Suprapubic skin (tissue), 4 donors: Measurements from ENCODE around the gene RNF31. TPM values are rescaled to one million over a fixed set of nuclear protein-coding genes. Genes with fewer than 3 reads are reported as not detected.

Experiments
- DNase-seq, 2 donors: peaks; one replicate each; pipeline ENCODE4 v3.0.0-alpha.2; 2019; ENCODE audit warnings: low spot score in 2 of 2
- H3K27ac ChIP-seq: fragments of 200-600 bp; sonication (generic); one replicate; pipeline ENCODE4 v1.5.1; 2019
- H3K27me3 ChIP-seq: fragments of 200-600 bp; sonication (generic); one replicate; pipeline ENCODE4 v1.5.1; 2019
- H3K36me3 ChIP-seq: fragments of 200-600 bp; sonication (generic); one replicate; pipeline ENCODE4 v1.5.1; 2019
- H3K4me1 ChIP-seq: fragments of 200-600 bp; sonication (generic); one replicate; pipeline ENCODE4 v1.5.1; 2019
- H3K4me3 ChIP-seq: fragments of 200-600 bp; sonication (generic); one replicate; pipeline ENCODE4 v1.5.1; 2019; ENCODE audit warnings: mild to moderate bottlenecking
- H3K9me3 ChIP-seq: fragments of 200-600 bp; sonication (generic); one replicate; pipeline ENCODE4 v1.5.1; 2019
- EP300 ChIP-seq: sonication (generic); formaldehyde crosslinking; IDR thresholded peaks from one replicate; pipeline ENCODE4 v1.6.1; 2017; ENCODE audit warnings: antibody characterized with exemption
- POLR2A ChIP-seq, 2 donors: fragments of 450-650 bp; IDR thresholded peaks; one replicate each; pipeline ENCODE4 v1.6.1; 2017; ENCODE audit warnings: antibody characterized with exemption in 2 of 2, mild to moderate bottlenecking in 2 of 2, moderate library complexity in 2 of 2
- POLR2AphosphoS5 ChIP-seq, 3 donors: sonication (generic); formaldehyde crosslinking; IDR thresholded peaks; one replicate each; pipeline ENCODE4 v1.6.1; 2017; ENCODE audit warnings: antibody characterized with exemption in 3 of 3
- WGBS: methylation state at CpG from one replicate; pipeline ENCODE4 v1.1.5; 2018; 5-methylcytosine and 5-hydroxymethylcytosine counted together
- total RNA-seq, 4 donors: library from RNA; depleted of rRNA; stranded (reverse); fragments of >200 nt; gene quantifications; one replicate each; pipeline ENCODE4 v1.1.0, GENCODE V29; 2016
- TF ChIP-seq, protein P1 (sequence below), 2 donors: fragments of 200-600 bp in 1 of 2; fragments of 450-650 bp in 1 of 2; sonication (generic) in 1 of 2; IDR thresholded peaks; one replicate each; pipeline ENCODE4 v1.5.1; 2016 to 2019; ENCODE audit warnings: antibody characterized with exemption in 2 of 2, mild to moderate bottlenecking in 1 of 2, moderate library complexity in 1 of 2

Gene RNF31
- total RNA-seq, 4 donors from 2014 or later, result 62.3 to 97.2 (median 70.6) TPM

DNA sequence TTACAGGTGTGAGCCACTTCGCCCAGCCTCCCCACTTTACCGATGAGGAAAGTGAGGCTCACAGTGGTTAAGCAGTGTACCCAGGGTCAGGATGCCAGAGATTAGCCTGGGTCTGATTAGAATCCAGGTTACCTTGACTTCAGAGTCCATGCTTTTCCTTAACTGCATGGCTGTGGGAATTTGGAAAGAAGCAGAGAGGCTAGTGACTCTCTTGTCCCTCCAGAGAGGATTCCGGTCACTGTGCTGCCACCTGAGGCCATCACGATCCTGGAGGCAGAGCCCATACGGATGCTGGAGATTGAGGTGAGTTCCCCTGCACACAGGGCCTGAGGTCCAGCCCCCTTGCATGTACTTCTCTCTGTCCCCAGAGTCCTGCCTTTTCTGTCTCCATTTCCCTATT is 29.3 kb downstream of the RNF31 start:
- H3K27ac ChIP-seq, result no peak overlapping the region
- H3K4me3 ChIP-seq, result no peak overlapping the region
- 100% methylated on average over 3 of the region's 5 CpGs for WGBS
- H3K9me3 ChIP-seq, result no peaks in the 10 kb centered on the region
- H3K36me3 ChIP-seq, result peaks cover 51% of the 10 kb centered on the region
- peaks cover 6% of the 10 kb centered on the region for H3K4me1 ChIP-seq
- peak in 1 of 2 donors; percentile 46 for DNase-seq
- no peaks in the 10 kb centered on the region for H3K27me3 ChIP-seq
- TF ChIP-seq EP300, result no peak
- TF ChIP-seq, protein P1, sequence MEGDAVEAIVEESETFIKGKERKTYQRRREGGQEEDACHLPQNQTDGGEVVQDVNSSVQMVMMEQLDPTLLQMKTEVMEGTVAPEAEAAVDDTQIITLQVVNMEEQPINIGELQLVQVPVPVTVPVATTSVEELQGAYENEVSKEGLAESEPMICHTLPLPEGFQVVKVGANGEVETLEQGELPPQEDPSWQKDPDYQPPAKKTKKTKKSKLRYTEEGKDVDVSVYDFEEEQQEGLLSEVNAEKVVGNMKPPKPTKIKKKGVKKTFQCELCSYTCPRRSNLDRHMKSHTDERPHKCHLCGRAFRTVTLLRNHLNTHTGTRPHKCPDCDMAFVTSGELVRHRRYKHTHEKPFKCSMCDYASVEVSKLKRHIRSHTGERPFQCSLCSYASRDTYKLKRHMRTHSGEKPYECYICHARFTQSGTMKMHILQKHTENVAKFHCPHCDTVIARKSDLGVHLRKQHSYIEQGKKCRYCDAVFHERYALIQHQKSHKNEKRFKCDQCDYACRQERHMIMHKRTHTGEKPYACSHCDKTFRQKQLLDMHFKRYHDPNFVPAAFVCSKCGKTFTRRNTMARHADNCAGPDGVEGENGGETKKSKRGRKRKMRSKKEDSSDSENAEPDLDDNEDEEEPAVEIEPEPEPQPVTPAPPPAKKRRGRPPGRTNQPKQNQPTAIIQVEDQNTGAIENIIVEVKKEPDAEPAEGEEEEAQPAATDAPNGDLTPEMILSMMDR (IDR thresholded peaks at IDR 0.05), result no peak
- TF ChIP-seq POLR2A (IDR thresholded peaks at IDR 0.05), result no peak
- TF ChIP-seq POLR2AphosphoS5 (IDR thresholded peaks at IDR 0.05), result no peak

DNA sequence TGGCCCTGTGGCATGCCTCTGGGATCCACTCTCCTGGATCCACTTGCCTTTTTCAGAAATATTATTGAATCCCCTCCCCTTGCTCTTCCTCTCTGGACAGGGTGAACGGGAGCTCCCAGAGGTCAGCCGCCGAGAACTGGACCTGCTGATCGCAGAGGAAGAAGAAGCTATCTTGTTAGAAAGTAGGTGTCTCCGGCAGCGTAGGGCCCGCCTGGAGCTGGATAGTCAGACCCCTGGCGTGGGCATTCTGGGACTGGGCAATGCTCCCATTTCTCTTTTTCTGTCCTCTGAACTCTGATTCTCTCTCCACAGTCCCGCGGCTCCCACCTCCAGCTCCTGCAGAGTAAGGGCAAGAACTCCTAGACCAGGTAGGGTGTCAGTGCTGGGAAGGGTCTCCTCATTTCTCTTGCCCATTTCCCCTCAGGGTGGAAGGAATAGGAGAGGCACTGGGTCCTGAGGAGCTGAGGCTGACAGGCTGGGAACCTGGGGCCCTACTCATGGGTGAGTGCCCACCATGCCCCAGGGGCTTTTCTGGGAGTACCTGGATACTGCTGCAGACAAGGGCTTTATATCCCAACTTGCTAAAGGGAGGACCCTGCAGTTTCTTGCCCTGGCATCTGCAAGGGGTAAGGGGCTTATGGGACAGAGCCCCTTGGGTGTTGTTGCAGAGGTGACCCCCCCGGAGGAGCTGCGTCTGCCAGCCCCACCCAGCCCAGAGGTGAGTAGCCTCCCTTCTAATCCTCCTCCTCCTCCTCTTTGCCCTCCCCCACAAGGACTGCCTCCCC is 29.9 kb downstream of the RNF31 start:
- WGBS, result 89% methylated on average over 12 of the region's 12 CpGs
- H3K4me3 ChIP-seq, result no peak overlapping the region
- peak in 1 of 2 donors; percentile 58 for DNase-seq

DNA sequence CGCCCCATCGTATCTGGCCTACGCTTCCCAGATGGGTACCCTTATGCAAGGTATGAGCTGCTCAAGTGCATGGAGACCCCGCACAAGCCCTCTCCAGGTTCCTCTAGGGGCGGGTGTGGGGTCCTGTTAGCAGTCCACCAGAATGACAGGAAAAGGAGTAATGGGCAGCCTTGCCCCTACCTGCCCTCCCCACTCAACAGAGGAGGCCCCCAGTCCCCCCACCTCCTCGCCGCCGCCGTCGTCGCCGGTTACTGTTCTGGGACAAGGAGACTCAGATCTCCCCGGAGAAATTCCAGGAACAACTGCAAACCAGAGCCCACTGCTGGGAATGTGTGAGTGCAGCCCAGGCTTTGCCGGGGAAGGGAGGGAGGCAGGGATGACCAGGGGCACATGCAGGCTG is 30.6 kb downstream of the RNF31 start:
- TF ChIP-seq POLR2A (IDR thresholded peaks at IDR 0.05), result no peak
- TF ChIP-seq EP300, result no peak
- TF ChIP-seq POLR2AphosphoS5 (IDR thresholded peaks at IDR 0.05), result no peak
- TF ChIP-seq, protein P1 (IDR thresholded peaks at IDR 0.05), result no peak
- H3K9me3 ChIP-seq, result no peaks in the 10 kb centered on the region
- H3K27ac ChIP-seq, result no peak overlapping the region
- no peaks in the 10 kb centered on the region for H3K4me1 ChIP-seq
- H3K4me3 ChIP-seq, result no peak overlapping the region
- 92% methylated on average over 14 of the region's 14 CpGs for WGBS
- no peaks in the 10 kb centered on the region for H3K27me3 ChIP-seq
- no peak for DNase-seq
- H3K36me3 ChIP-seq, result peaks cover 64% of the 10 kb centered on the region

More for the DNA sequence above, 29.9 kb downstream of the RNF31 start:
- Histone ChIP-seq H3K9me3 (no peaks in the 10 kb centered on the region), H3K27me3 (no peaks in the 10 kb centered on the region), H3K27ac (no peak overlapping the region), H3K4me1 (no peaks in the 10 kb centered on the region), H3K36me3 (peaks cover 58% of the 10 kb centered on the region)
- TF ChIP-seq EP300, result no peak
- TF ChIP-seq POLR2AphosphoS5 (IDR thresholded peaks at IDR 0.05), result no peak
- TF ChIP-seq, protein P1 (IDR thresholded peaks at IDR 0.05), result no peak
- no peak for TF ChIP-seq POLR2A (IDR thresholded peaks at IDR 0.05)

DNA sequence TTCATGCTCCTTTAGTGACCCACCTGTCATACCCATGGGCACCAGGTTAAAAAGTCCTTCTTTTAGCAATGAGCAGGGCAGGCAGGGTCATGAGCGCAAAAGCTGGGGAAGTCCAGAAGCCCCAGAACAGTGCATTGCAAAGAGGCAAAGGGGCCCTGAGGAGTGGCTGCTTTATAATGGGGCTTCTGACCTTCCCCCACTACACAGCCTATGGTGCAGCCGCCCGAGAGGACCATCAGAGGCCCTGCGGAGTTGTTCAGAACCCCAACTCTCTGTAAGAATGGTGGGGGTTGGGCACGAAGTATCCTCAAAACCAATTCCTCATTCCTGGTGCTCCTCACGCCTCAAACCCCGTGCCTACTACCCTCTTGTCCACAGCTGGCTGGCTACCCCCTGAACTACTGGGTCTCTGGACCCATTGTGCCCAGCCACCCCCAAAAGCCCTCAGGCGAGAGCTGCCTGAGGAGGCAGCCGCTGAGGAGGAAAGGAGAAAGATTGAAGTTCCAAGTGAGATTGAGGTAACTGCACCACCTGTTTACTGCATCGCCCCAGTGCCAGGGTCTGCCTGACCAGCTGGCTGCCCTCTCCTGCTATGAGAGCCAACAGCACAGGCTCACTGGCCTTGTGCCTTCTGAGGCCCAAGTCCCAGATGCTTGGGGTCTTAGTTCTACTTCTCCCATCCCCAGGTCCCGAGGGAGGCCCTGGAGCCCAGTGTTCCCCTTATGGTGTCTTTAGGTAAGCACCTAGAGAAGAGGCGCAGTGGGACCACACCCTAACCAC is 31.3 kb downstream of the RNF31 start:
- peaks cover 71% of the 10 kb centered on the region for H3K36me3 ChIP-seq
- DNase-seq, result no peak
- H3K9me3 ChIP-seq, result no peaks in the 10 kb centered on the region
- H3K27me3 ChIP-seq, result no peaks in the 10 kb centered on the region
- no peaks in the 10 kb centered on the region for H3K4me1 ChIP-seq
- no peak overlapping the region for H3K27ac ChIP-seq
- 85% methylated on average over 9 of the region's 12 CpGs for WGBS
- no peak overlapping the region for H3K4me3 ChIP-seq
- TF ChIP-seq POLR2A (IDR thresholded peaks at IDR 0.05) (no peak), EP300 (no peak), POLR2AphosphoS5 (IDR thresholded peaks at IDR 0.05) (no peak)
- TF ChIP-seq, protein P1 (IDR thresholded peaks at IDR 0.05), result no peak
